ENCODE data around the gene BFSP2. TPM values are rescaled to one million over a fixed set of nuclear protein-coding genes. Genes with fewer than 3 reads are reported as not detected.

Gene BFSP2
- total RNA-seq, 1 donor from 2014 or later, result not detected

DNA sequence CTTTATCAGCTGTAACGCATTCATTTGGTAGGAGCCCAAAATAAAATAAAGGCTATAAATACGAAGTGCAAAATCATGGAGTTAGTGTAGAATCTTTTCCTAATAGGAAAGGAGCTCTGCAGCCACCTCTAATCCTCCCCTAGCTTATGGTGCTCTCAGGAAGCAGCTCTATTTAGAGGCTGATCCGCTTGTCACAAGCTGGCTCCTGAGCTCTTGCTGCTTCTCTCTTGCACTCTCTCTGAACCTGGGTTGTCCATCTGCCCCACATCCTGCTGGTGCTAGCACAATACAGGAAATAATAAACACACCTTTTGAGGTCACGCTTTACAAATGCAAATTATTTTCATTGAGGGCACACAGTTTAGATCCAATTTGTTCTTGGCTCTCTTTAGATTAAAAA lies 37.3 kb upstream of the BFSP2 start:
- Mint-ChIP-seq H3K27ac (ENCODE audit: unreplicated experiment) (no peak overlapping the region), H3K4me1 (ENCODE audit: unreplicated experiment) (peaks cover 7% of the 10 kb centered on the region), H3K4me3 (ENCODE audit: unreplicated experiment) (no peak overlapping the region), H3K36me3 (ENCODE audit: low read depth, unreplicated experiment) (no peaks in the 10 kb centered on the region), H3K9me3 (ENCODE audit: unreplicated experiment) (no peaks in the 10 kb centered on the region), H3K27me3 (ENCODE audit: unreplicated experiment) (no peaks in the 10 kb centered on the region)
- no peak for DNase-seq (ENCODE audit: low spot score)
- TF ChIP-seq, protein P1, sequence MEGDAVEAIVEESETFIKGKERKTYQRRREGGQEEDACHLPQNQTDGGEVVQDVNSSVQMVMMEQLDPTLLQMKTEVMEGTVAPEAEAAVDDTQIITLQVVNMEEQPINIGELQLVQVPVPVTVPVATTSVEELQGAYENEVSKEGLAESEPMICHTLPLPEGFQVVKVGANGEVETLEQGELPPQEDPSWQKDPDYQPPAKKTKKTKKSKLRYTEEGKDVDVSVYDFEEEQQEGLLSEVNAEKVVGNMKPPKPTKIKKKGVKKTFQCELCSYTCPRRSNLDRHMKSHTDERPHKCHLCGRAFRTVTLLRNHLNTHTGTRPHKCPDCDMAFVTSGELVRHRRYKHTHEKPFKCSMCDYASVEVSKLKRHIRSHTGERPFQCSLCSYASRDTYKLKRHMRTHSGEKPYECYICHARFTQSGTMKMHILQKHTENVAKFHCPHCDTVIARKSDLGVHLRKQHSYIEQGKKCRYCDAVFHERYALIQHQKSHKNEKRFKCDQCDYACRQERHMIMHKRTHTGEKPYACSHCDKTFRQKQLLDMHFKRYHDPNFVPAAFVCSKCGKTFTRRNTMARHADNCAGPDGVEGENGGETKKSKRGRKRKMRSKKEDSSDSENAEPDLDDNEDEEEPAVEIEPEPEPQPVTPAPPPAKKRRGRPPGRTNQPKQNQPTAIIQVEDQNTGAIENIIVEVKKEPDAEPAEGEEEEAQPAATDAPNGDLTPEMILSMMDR (IDR thresholded peaks at IDR 0.05; ENCODE audit: unreplicated experiment), result no peak

- Mint-ChIP-seq H3K36me3 (ENCODE audit: low read depth, unreplicated experiment) (no peaks in the 10 kb centered on the region), H3K27ac (ENCODE audit: unreplicated experiment) (no peak overlapping the region)
Observed at GRCh38 chr3:133364704-133365103, 35.2 kb upstream of the BFSP2 start.

DNA sequence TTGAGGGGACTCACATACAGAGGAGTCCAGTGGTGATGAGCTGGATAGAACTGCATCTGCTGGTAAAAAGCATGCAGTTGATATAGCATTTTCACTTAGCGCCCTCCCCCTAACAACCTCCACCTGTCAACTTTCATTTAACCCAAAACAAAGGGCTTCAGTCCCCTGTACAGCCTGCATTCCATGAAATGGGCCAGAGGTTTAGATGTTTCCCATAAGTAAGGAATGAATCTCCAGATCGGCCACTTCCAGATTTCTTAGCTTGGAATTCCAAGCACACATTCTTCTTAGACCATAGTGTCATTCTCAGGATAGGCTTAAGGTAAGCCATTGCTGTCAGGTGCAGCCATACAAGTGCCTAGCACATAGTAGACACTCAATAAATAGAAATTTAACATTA lies 32.9 kb upstream of the BFSP2 start:
- Mint-ChIP-seq H3K27me3 (ENCODE audit: unreplicated experiment) (no peaks in the 10 kb centered on the region), H3K27ac (ENCODE audit: unreplicated experiment) (no peak overlapping the region), H3K9me3 (ENCODE audit: unreplicated experiment) (no peaks in the 10 kb centered on the region), H3K4me3 (ENCODE audit: unreplicated experiment) (no peak overlapping the region), H3K4me1 (ENCODE audit: unreplicated experiment) (peaks cover 11% of the 10 kb centered on the region), H3K36me3 (ENCODE audit: low read depth, unreplicated experiment) (no peaks in the 10 kb centered on the region)
- TF ChIP-seq, protein P1 (IDR thresholded peaks at IDR 0.05; ENCODE audit: unreplicated experiment), result no peak
- no peak for DNase-seq (ENCODE audit: low spot score)

More at GRCh38 chr3:133364704-133365103, 35.2 kb upstream of the BFSP2 start:
- H3K27me3 Mint-ChIP-seq (ENCODE audit: unreplicated experiment), result no peaks in the 10 kb centered on the region
- no peak overlapping the region for H3K4me3 Mint-ChIP-seq (ENCODE audit: unreplicated experiment)
- TF ChIP-seq, protein P1 (IDR thresholded peaks at IDR 0.05; ENCODE audit: unreplicated experiment), result no peak
- H3K4me1 Mint-ChIP-seq (ENCODE audit: unreplicated experiment), result peaks cover 7% of the 10 kb centered on the region
- DNase-seq (ENCODE audit: low spot score), result no peak
- H3K9me3 Mint-ChIP-seq (ENCODE audit: unreplicated experiment), result no peaks in the 10 kb centered on the region

- TF ChIP-seq, protein P1 (IDR thresholded peaks at IDR 0.05; ENCODE audit: unreplicated experiment), result no peak
Observed at GRCh38 chr3:133367403-133367802, 32.5 kb upstream of the BFSP2 start.

DNA sequence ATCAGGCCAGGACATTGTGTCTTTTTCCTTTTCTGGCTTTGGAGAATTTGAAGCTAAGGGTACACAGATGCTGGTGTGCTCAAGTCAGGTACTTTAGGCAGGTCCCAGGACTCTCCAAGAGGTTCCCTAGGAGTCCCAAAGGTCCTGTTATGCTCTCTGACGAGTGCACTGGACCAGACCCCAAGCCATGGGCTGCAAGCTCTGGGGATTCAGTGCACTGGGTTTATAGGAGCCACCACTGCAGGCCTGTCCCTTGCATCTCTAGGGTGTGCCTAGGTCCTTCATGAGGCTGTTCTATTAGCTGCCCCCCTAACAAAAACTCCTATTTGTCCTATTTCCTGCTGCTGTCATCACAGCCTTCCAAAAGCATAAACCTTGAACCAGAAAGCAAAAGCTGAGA lies 31.9 kb upstream of the BFSP2 start:
- H3K27ac Mint-ChIP-seq (ENCODE audit: unreplicated experiment), result no peak overlapping the region
- H3K9me3 Mint-ChIP-seq (ENCODE audit: unreplicated experiment), result no peaks in the 10 kb centered on the region
- TF ChIP-seq, protein P1 (IDR thresholded peaks at IDR 0.05; ENCODE audit: unreplicated experiment), result no peak
- H3K36me3 Mint-ChIP-seq (ENCODE audit: low read depth, unreplicated experiment), result no peaks in the 10 kb centered on the region
- H3K27me3 Mint-ChIP-seq (ENCODE audit: unreplicated experiment), result no peaks in the 10 kb centered on the region
- peaks cover 11% of the 10 kb centered on the region for H3K4me1 Mint-ChIP-seq (ENCODE audit: unreplicated experiment)
- no peak for DNase-seq (ENCODE audit: low spot score)
- H3K4me3 Mint-ChIP-seq (ENCODE audit: unreplicated experiment), result no peak overlapping the region

More at GRCh38 chr3:133367403-133367802, 32.5 kb upstream of the BFSP2 start:
- Mint-ChIP-seq H3K9me3 (ENCODE audit: unreplicated experiment) (no peaks in the 10 kb centered on the region), H3K4me1 (ENCODE audit: unreplicated experiment) (peaks cover 11% of the 10 kb centered on the region), H3K36me3 (ENCODE audit: low read depth, unreplicated experiment) (no peaks in the 10 kb centered on the region), H3K27me3 (ENCODE audit: unreplicated experiment) (no peaks in the 10 kb centered on the region), H3K27ac (ENCODE audit: unreplicated experiment) (no peak overlapping the region), H3K4me3 (ENCODE audit: unreplicated experiment) (no peak overlapping the region)
- no peak for DNase-seq (ENCODE audit: low spot score)
